HL-60 (cell line): ENCODE data around the gene TMEM213.

ENCODE experiments used
- CTCF ChIP-seq: IDR thresholded peaks from one replicate; pipeline ENCODE4 v1.5.1; 2011; ENCODE audit warnings: low read length, control low read depth, inconsistent platforms; ENCODE audit not compliant: insufficient read depth
- POLR2AphosphoS5 ChIP-seq: IDR thresholded peaks from 2 replicates; pipeline ENCODE4 v1.6.1; 2012; ENCODE audit warnings: low read depth
- REST ChIP-seq: IDR thresholded peaks from 2 replicates; pipeline ENCODE4 v1.6.1; 2012; ENCODE audit warnings: low read depth; ENCODE audit not compliant: insufficient replicate concordance

GRCh38 chr7:138801256-138801655, 3.5 kb downstream of the TMEM213 start:
- TF ChIP-seq CTCF, result no peak
- TF ChIP-seq REST, result no peak
- no peak for TF ChIP-seq POLR2AphosphoS5
